HFFc6 (cell line): Measurements from ENCODE around the gene L3MBTL3. TPM values are rescaled to one million over a fixed set of nuclear protein-coding genes. Genes with fewer than 3 reads are reported as not detected.

ENCODE experiments used
- DNase-seq: peaks from one replicate; pipeline ENCODE4 v3.0.0-alpha.2; 2018
- H3K27ac Mint-ChIP-seq: 2 replicates; pipeline ENCODE4 v1.8.0; 2020; ENCODE audit warnings: mild to moderate bottlenecking, mixed read lengths
- H3K27me3 Mint-ChIP-seq: 2 replicates; pipeline ENCODE4 v1.8.0; 2021; ENCODE audit warnings: mild to moderate bottlenecking, moderate library complexity, mixed read lengths; ENCODE audit not compliant: insufficient read depth
- H3K36me3 Mint-ChIP-seq: 2 replicates; pipeline ENCODE4 v1.8.0; 2021; ENCODE audit warnings: low read depth, mixed read lengths
- H3K4me1 Mint-ChIP-seq: 2 replicates; pipeline ENCODE4 v1.8.0; 2020; ENCODE audit warnings: low read depth, mixed read lengths
- H3K4me3 Mint-ChIP-seq: 2 replicates; pipeline ENCODE4 v1.8.0; 2020; ENCODE audit warnings: mild to moderate bottlenecking, moderate library complexity, mixed read lengths
- H3K9me3 Mint-ChIP-seq: 2 replicates; pipeline ENCODE4 v1.8.0; 2020; ENCODE audit warnings: mild to moderate bottlenecking, mixed read lengths
- CTCF ChIP-seq: fragments of 200-600 bp; sonication (generic); IDR thresholded peaks from 2 replicates; pipeline ENCODE4 v1.5.0; 2021; ENCODE audit warnings: antibody characterized with exemption, mild to moderate bottlenecking
- total RNA-seq, 6 experiments: library from RNA; stranded (reverse); fragmentation: NEBNext Ultra II Directional; extraction: Animal tissue kit (Norgen Biotek cat#: 25700); gene quantifications; 2 replicates in 1 of 6; 3 replicates in 5 of 6; pipeline ENCODE4 v1.2.3, GENCODE V29; 2021

The L3MBTL3 gene
- total RNA-seq, 6 experiments from 2014 or later = 7.4 to 8.8 (median 8.2) TPM

DNA sequence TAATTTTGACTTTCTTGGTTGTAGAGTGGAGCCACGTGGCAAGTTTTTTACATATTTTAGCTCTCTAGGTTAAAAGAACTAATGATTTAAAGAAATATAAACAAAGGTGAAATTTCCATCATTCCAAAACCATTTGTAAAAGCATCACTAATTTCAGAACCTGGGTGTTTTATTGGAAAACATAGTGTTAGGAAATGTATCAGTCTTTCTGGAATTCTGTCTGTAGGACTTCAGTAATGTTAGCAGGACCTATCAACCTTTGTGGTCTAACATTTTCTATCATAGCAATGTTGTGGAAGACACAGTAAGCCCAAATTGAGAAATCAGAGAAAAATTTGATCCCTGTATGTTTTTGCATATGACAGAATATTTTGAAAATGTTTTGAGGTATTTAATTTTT lies 28.3 kb downstream of the L3MBTL3 start:
- Mint-ChIP-seq H3K36me3 (peaks cover 6% of the 10 kb centered on the region; the same call in 1 of the 2 replicates), H3K4me1 (peaks cover 33% of the 10 kb centered on the region), H3K9me3 (no peaks in the 10 kb centered on the region), H3K27ac (no peak overlapping the region), H3K4me3 (no peak overlapping the region), H3K27me3 (no peaks in the 10 kb centered on the region; the same call in 1 of the 2 replicates)
- peak; percentile 12 for DNase-seq
- no peak for TF ChIP-seq CTCF

DNA sequence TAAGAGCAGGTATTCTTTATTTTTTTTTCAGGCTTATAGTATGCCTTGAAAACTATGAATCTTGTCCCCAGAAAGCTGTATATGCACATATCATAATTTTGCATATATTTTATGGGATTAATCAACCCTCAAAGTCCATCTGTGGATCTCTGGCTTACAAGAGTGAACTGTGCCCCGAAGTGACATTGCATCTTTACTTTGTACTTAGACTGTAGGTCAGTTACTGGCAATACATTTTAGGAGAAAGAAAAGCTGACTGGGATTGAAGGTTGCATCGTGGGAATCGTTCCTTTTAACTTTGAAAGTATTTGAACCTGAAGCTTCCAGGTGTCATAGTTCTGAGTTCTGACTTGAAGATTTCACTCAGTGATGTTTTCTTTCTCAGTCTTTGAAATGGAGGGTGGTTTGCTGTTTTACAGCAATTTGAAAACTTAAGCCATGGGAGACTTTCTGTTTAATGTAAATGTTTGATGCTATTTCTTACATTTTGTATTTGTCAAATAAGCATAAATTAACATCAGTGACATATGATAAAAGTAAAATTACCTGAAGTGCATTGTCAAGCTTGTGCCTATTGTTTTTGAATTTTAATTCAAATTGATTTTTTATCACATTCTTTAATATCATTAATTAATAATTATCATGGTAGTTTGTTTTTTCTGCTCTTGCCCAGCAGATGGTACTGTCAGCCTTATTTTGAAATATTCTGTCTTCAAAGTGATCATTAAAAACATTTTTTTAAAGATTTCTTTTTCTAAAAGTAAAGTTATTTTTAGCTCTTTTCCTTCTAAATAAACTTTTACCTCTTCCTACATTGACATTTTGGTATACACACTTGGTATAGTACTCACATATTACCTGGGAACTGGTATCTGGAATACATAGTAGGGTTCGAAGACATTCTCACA lies 29.0 kb downstream of the L3MBTL3 start:
- no peak for DNase-seq
- no peaks in the 10 kb centered on the region; the same call in 1 of the 2 replicates for H3K27me3 Mint-ChIP-seq
- peaks cover 6% of the 10 kb centered on the region for H3K36me3 Mint-ChIP-seq

GRCh38 chr6:130050230-130050629 lies 31.8 kb downstream of the L3MBTL3 start:
- DNase-seq = peak; percentile 62
- Mint-ChIP-seq H3K4me3 (no peak overlapping the region), H3K27me3 (no peaks in the 10 kb centered on the region; the same call in 1 of the 2 replicates), H3K4me1 (peaks cover 33% of the 10 kb centered on the region), H3K27ac (no peak overlapping the region), H3K36me3 (peaks cover 24% of the 10 kb centered on the region), H3K9me3 (no peaks in the 10 kb centered on the region)
- no peak for TF ChIP-seq CTCF

More for the DNA sequence above, 29.0 kb downstream of the L3MBTL3 start:
- no peaks in the 10 kb centered on the region for H3K9me3 Mint-ChIP-seq
- H3K27ac Mint-ChIP-seq = no peak overlapping the region; the same call in 1 of the 2 replicates
- peaks cover 33% of the 10 kb centered on the region for H3K4me1 Mint-ChIP-seq
- no peak overlapping the region for H3K4me3 Mint-ChIP-seq
- peak; percentile 67 for TF ChIP-seq CTCF

GRCh38 chr6:130054725-130055124 lies 36.3 kb downstream of the L3MBTL3 start:
- H3K36me3 Mint-ChIP-seq = peaks cover 39% of the 10 kb centered on the region
- no peak overlapping the region for H3K4me3 Mint-ChIP-seq

GRCh38 chr6:130055271-130055670 lies 36.9 kb downstream of the L3MBTL3 start:
- peaks cover 2% of the 10 kb centered on the region; the same call in 1 of the 2 replicates for H3K27me3 Mint-ChIP-seq
- H3K27ac Mint-ChIP-seq = no peak overlapping the region
- no peak for DNase-seq
- no peaks in the 10 kb centered on the region for H3K9me3 Mint-ChIP-seq
- TF ChIP-seq CTCF = no peak
- H3K36me3 Mint-ChIP-seq = peaks cover 39% of the 10 kb centered on the region
- H3K4me3 Mint-ChIP-seq = no peak overlapping the region
- peaks cover 5% of the 10 kb centered on the region for H3K4me1 Mint-ChIP-seq

More at GRCh38 chr6:130054725-130055124, 36.3 kb downstream of the L3MBTL3 start:
- no peak for DNase-seq
- H3K27me3 Mint-ChIP-seq = peaks cover 2% of the 10 kb centered on the region
- no peaks in the 10 kb centered on the region for H3K9me3 Mint-ChIP-seq
- no peak for TF ChIP-seq CTCF
- H3K27ac Mint-ChIP-seq = no peak overlapping the region
- H3K4me1 Mint-ChIP-seq = peaks cover 10% of the 10 kb centered on the region
